HG03045 (cell line): ENCODE data around the gene CLTCL1.
A peak's percentile ranks its signal among the peaks of the same experiment; 100 is the strongest.

ENCODE experiments used
- ATAC-seq: cut with Tn5 transposase; IDR thresholded peaks from one replicate; pipeline ENCODE4 v1.9.1; 2021; ENCODE audit warnings: mild to moderate bottlenecking, moderate library complexity; ENCODE audit not compliant: unreplicated experiment

CLTCL1 gene

GRCh38 chr22:19197997-19198865, 93.3 kb downstream of the CLTCL1 start:
- no peak for ATAC-seq

DNA sequence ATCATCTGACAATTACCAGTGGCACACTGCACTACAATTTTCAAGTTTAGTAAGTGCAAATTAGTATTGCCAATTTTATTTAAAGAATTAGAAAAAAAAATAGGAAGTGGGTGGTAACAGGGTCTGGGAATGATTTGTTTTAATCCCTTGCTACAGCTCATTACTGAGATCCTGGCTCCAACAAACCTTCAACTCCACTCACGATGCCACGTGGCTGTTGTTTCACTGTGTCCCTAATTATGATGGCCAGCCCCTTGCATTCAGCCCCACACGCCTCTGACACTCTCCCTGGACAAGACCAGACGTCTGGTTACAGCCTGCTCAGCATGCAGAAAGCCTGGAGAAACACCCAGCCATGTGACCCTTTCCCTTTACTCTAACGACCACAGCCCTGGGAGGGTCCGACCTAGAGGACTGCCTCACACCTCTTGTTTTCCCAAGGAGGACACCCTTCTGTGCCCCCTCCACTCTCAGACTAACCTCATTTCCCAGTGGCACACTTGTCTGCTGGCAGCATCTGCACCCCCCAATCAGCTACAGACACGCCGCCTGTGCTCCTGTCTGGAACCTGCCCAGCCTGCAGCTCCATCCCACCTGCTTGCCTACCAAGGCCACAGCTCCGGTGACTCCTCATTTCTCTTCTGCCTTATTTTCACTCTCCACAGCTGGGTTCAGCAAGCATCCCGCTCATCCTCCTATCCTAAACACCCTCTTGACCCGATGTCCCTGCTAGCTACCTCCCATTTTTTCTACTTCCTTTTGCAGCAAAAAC, 94.5 kb downstream of the CLTCL1 start:
- ATAC-seq, result no peak

GRCh38 chr22:19195796-19196731, 95.5 kb downstream of the CLTCL1 start:
- no peak for ATAC-seq

GRCh38 chr22:19194766-19195536, 96.6 kb downstream of the CLTCL1 start:
- ATAC-seq, result no peak

DNA sequence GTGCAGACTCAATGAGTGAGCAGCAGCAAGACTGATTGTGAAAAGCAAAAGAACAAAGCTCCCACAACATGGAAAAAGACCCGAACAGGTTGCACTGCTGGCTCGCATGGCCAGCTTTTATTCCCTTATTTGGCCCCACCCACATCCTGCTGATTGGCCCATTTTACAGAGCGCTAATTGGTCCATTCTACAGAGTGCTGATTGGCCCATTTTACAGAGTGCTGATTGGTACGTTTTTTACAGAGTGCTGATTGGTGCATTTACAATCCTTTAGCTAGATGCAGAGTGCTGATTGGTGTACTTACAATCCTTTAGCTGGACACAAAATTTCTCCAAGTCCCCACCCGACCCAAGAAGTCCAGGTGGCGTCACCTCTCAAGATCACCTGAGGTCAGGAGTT, 97.6 kb downstream of the CLTCL1 start:
- no peak for ATAC-seq

GRCh38 chr22:19187716-19188563, 103.6 kb downstream of the CLTCL1 start:
- ATAC-seq, result no peak

DNA sequence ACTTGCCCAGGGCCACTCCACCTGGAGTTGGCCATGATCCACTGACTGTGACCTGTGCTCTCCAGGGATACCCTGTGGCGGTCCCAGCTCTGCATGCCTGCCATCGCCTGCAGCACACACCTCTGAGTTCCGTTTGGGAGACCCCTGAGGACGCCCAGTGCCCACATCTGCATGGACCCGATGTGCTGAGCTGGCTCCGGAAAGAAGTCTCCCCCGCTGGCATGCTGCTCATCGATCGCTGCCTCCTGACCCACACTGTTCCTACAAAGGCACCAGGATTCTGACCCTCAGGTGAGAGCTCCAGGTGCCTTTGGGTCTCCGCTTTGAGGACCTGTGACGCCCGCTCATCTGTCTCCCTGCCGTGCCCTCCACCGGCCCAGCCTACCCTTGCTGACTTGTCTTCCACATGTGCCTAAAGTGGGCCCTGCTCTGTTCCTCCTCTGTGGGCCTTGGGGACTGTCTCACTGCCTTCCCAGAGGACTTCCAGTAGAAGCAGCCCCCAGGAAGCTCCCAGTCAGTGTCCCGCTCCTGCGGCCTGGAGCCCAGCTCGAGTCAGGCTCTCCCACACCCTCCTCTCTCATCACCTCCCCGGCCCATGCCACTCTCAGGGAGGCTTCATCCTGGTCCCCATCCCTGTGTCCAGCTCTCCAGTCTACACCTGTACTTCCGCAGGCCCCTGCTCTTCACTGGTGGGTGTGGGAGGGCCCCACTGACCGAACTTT, 107.1 kb downstream of the CLTCL1 start:
- no peak for ATAC-seq

- ATAC-seq, result no peak
Measured at GRCh38 chr22:19183216-19183615, 108.3 kb downstream of the CLTCL1 start.

DNA sequence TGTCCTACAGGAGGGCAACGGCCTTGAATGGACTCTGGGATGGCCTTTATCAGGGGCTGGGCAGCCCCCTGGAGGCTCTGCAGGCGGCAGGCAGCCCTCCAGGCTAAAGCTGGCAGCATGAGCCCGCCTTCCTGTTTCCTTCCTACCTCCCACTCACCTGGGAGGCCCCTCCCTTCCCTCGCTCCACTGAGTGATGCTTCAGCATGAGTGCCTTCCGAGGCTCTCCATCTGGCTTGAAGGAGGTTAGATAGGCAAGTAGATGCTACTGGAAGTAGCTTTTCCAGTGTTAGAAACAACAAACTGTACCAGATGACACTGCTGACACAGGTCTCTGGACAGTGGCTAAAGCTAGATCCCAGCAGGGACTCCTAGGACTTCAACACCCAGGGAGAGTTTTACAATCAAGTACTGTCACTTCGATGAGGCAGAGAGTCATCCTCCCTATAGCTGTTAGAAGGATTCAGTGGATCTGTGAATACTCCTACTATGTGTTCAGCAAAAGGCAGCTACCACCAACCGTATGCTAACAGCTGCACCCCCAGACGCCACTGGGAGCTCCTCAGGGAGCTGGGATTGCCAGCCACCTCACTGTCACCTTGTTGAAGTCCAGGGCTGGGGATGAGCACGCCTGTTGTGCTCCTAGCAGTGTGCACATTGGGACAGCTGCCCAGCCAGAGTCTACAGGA, 108.9 kb downstream of the CLTCL1 start:
- ATAC-seq, result no peak

GRCh38 chr22:19181786-19182471, 109.6 kb downstream of the CLTCL1 start:
- no peak for ATAC-seq

GRCh38 chr22:19180740-19181410, 110.6 kb downstream of the CLTCL1 start:
- no peak for ATAC-seq

DNA sequence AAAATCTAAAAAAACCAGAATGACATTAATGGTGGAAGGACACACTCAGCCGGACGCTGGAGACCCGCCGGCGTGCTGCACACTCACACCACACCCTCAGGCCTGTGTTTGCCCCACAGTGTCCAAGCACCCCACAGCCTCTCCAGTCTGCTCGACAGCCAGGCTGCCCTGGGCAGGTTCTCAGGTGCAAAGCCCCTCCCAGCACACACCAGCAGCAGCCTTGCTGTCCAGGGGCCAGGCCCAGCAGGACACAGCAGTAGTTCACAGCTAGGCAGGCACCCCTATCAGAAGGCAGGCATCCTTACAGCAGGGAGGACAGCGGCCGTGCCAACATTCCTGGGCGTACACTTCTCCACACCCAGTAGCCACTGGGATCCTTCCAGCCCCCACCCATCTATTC, 111.3 kb downstream of the CLTCL1 start:
- no peak for ATAC-seq

GRCh38 chr22:19179497-19180048, 111.9 kb downstream of the CLTCL1 start:
- ATAC-seq, result no peak

GRCh38 chr22:19178657-19179496, 112.6 kb downstream of the CLTCL1 start, which contains the start of gene SLC25A1:
Gene SLC25A1 (minus strand): TSS chr22:19178736. CDS start chr22:19178673, 63 bp downstream.
- peak; percentile 66 for ATAC-seq

DNA sequence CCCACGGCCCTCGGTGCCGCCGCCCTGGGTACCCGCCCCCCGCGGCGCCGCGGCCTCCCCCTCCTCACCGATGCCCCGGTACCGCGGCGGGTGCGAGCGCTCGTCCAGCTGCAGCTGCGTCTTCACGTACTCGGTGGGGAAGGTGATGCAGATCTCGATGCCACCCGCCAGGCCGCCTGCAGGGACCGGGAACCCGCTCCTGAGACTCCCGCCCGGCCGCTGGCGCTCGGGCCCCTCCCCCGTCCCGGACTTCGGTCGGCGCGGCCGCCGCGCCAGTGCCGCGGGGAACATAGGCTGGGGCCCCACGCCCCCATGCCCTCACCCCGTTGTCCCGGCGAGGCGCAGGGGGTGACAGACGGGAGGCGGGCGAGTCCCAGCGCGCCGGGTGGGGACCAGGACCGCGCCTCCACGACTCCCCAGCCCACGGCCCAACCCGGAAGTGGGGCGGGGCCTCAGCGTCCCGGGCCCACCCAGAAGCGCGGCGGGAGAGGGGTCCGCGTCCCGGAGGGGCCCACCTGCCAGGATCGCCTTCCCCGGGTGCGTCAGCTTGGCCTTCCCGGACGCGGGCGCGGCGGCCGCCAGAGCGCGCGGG, 113.4 kb downstream of the CLTCL1 start:
- ATAC-seq, result peak; percentile 40
